Sciatic nerve (tissue), 2 donors: ENCODE measurements around the gene SLC25A45. TPM values are rescaled to one million over a fixed set of nuclear protein-coding genes. Genes with fewer than 3 reads are reported as not detected.

Experiments
- ATAC-seq: fragments of 200-7000 bp; cut with Tn5 transposase; one replicate; pipeline ENCODE4 v1.9.1; 2020; ENCODE audit warnings: mild to moderate bottlenecking, moderate library complexity
- DNase-seq: peaks from one replicate; pipeline ENCODE4 v3.0.0-alpha.2; 2020; ENCODE audit warnings: low spot score
- intact Hi-C: fragments of 100-400 bp; cut with DNase I; formaldehyde crosslinking; loops from one replicate; pipeline ENCODE4 v1.14.2; 2022
- total RNA-seq: library from RNA; stranded (reverse); fragmentation: NEBNext Ultra II Directional; extraction: Animal tissue kit (Norgen Biotek cat#: 25700); gene quantifications from one replicate; pipeline ENCODE4 v1.2.1, GENCODE V29; 2021
- donor health status: DM: no; HTN: no; CAD: no.
- donor health status: DM: no; HTN: no; CAD: no.

The SLC25A45 gene
- total RNA-seq, 1 donor from 2014 or later = 12.0 TPM

- DNase-seq (no peak), ATAC-seq (no peak)
- intact Hi-C loops = no loop called here
Measured at GRCh38 chr11:65393513-65394079, 11.2 kb upstream of the SLC25A45 start.

- ATAC-seq = no peak
- no peak for DNase-seq
- intact Hi-C loops = no loop called here
Measured at GRCh38 chr11:65392899-65393298, 10.5 kb upstream of the SLC25A45 start.

GRCh38 chr11:65392186-65392829 is 9.9 kb upstream of the SLC25A45 start:
- no peak for ATAC-seq
- intact Hi-C loops = no loop called here
- DNase-seq = no peak

GRCh38 chr11:65390996-65391395 is 8.6 kb upstream of the SLC25A45 start:
- DNase-seq = no peak
- ATAC-seq = peak; percentile 41
- intact Hi-C loops = no loop called here

GRCh38 chr11:65390099-65390941 is 7.9 kb upstream of the SLC25A45 start:
- intact Hi-C loops = no loop called here
- ATAC-seq (peak; percentile 38), DNase-seq (peak; percentile 69)

- intact Hi-C loops = no loop called here
- ATAC-seq (no peak), DNase-seq (peak; percentile 59)
Measured at GRCh38 chr11:65389294-65389980, 7.0 kb upstream of the SLC25A45 start.

GRCh38 chr11:65388731-65389130 is 6.3 kb upstream of the SLC25A45 start:
- ATAC-seq (no peak), DNase-seq (no peak)
- intact Hi-C loops = no loop called here

- ATAC-seq (peak; percentile 76), DNase-seq (peak; percentile 96)
- intact Hi-C loops = no loop called here
Measured at GRCh38 chr11:65386307-65387140, 4.1 kb upstream of the SLC25A45 start, which contains the start of gene FRMD8. FRMD8 (plus strand) TSS chr11:65386637; CDS start chr11:65387037, 400 bp downstream.

- intact Hi-C loops = loop anchor here (5.0 kb wide), 1 partner anchor 33 kb away; no protein-coding TSS in a partner anchor
Measured at GRCh38 chr11:65384301-65384889, 1.9 kb upstream of the SLC25A45 start.

GRCh38 chr11:65383778-65384177 is 1.3 kb upstream of the SLC25A45 start:
- intact Hi-C loops = loop anchor here (5.0 kb wide), 1 partner anchor 34 kb away; no protein-coding TSS in a partner anchor

More at GRCh38 chr11:65384301-65384889, 1.9 kb upstream of the SLC25A45 start:
- no peak for DNase-seq
- ATAC-seq = no peak

GRCh38 chr11:65382804-65383368 is 440 bp upstream of the SLC25A45 start:
- no peak for ATAC-seq
- intact Hi-C loops = loop anchor here (5.0 kb wide), 1 partner anchor 34 kb away; no protein-coding TSS in a partner anchor
- no peak for DNase-seq

More at GRCh38 chr11:65383778-65384177, 1.3 kb upstream of the SLC25A45 start:
- DNase-seq = no peak
- ATAC-seq = no peak

GRCh38 chr11:65381716-65382032 is 772 bp downstream of the SLC25A45 start:
- ATAC-seq = peak; percentile 1
- no peak for DNase-seq
- intact Hi-C loops = loop anchor here (5.0 kb wide), 1 partner anchor 36 kb away; no protein-coding TSS in a partner anchor

GRCh38 chr11:65380460-65381119 is 1.9 kb downstream of the SLC25A45 start:
- no peak for ATAC-seq
- DNase-seq = no peak
- intact Hi-C loops = loop anchor here (5.0 kb wide), 1 partner anchor 37 kb away; no protein-coding TSS in a partner anchor

- DNase-seq (no peak), ATAC-seq (no peak)
- intact Hi-C loops = loop anchor here (5.0 to 10.0 kb wide), 4 partner anchors 37 to 215 kb away; partner anchors contain the start of gene KCNK7
Measured at GRCh38 chr11:65379698-65380459, 2.6 kb downstream of the SLC25A45 start.

- intact Hi-C loops = loop anchor here (10.0 kb wide), 3 partner anchors 86 to 216 kb away; partner anchors contain the start of gene KCNK7
- ATAC-seq (no peak), DNase-seq (no peak)
Measured at GRCh38 chr11:65378928-65379638, 3.4 kb downstream of the SLC25A45 start.
